NCI-H226 (cell line): ENCODE results near the gene MAPK4.
A peak's percentile ranks its signal among the peaks of the same experiment; 100 is the strongest.
"Not testable (repeated sequence)": the region's sequence is repeated elsewhere in the genome, so short reads cannot be mapped to it uniquely, and the experiment has no call there.

Experiments
- DNase-seq: peaks from one replicate; pipeline ENCODE4 v3.0.0-alpha.2; 2015

MAPK4 gene

GRCh38 chr18:50578030-50578429 lies 18.1 kb downstream of the MAPK4 start:
- no peak for DNase-seq

- no peak for DNase-seq
Observed at GRCh38 chr18:50578651-50579050, 18.8 kb downstream of the MAPK4 start.

DNA sequence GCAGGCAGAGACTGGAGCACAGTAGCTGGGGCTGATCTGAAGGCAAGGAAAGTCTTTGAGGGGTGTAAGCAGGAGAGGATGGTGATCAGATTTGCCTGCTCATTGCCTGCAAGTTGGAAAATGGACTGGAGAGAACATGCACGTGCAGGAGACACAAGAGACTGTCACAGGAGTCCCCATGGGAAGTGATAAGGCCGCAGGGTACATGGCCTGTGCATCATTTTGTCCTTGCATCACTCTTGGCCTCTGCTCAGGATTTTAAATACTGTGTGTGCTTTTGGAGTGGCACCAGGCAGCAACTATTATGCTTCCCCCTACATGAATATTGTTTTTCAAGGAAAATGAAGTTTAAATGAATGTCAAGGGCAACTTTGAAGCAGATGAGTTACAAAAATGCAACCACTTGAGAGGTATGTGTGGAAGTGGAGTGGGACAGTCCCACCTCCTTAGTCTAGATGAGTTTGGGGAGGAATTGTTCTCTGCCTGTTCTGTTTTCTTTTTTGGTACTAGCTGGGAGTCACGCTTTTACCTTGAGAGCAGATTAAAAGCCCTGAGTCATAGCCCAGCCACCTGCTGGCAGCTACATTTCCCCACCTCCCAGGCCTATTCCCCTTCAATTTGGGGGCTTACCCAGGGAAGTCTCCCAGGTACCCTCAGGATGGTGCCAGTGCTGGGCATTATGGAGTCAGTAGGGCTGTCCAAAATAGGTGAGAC lies 19.3 kb downstream of the MAPK4 start:
- DNase-seq, result no peak

- DNase-seq, result no peak
Observed at GRCh38 chr18:50581517-50581916, 21.6 kb downstream of the MAPK4 start.

GRCh38 chr18:50582500-50582899 lies 22.6 kb downstream of the MAPK4 start:
- no peak for DNase-seq

DNA sequence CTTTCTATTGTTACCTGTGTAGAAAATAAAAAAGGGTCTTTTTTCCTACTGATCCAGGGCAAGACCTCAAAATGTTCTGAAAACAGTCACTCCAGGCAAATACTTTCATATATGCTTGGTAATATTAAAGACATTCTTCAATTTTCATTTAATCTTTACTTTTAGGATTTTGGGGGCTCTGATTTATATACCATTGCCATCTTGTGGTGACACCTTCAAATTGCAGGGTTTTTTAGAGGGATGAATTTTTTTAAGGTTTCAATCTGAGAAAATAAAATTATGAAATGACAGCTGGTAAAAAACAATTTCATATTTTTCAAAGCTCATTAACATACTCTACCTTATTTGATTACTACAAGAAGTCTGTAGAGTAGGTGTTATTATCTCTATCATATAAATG lies 26.8 kb downstream of the MAPK4 start:
- no peak for DNase-seq

DNA sequence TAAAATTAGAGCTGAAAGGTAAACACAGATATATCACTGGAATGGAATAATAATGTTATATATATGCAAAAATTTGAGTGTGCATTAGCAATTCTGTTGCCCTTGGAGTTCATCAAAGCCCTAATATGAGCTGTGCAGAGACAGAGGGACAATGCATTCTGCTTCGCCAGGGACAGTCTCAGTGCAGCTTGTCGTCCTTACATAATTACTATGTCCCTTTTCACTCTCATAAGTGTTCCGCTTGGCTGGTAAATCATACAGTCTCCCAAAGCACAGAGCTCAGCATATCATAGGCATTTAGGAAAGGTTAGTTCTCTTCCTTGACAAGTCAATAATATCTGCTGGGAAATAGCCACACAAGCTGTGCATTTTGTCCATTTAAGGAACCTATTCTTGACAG lies 30.7 kb downstream of the MAPK4 start:
- no peak for DNase-seq

DNA sequence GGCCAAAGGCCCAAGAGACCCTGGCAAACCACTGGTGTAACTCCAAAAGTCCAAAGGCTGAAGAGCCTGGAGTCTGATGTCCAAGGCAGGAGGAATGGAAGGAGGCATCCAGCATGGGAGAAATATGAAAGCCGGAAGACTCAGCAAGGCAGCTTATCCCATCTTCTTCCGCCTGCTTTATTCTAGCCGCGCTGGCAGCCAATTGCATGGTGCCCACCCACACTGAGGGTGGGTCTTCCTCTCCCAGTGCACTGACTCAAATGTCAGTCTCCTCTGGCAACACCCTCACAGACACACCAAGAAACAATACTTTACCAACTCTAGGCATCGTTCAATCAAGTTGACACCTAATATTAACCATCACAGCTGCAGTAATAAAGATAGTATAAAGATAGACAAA lies 34.1 kb downstream of the MAPK4 start:
- DNase-seq, result no peak

GRCh38 chr18:50594942-50595341 lies 35.1 kb downstream of the MAPK4 start:
- peak; percentile 16 for DNase-seq

GRCh38 chr18:50602466-50602865 lies 42.6 kb downstream of the MAPK4 start:
- DNase-seq, result peak; percentile 38

- no peak for DNase-seq
Observed at GRCh38 chr18:50606609-50607008, 46.7 kb downstream of the MAPK4 start.

GRCh38 chr18:50607378-50607926 lies 47.6 kb downstream of the MAPK4 start:
- no peak for DNase-seq

- DNase-seq, result not testable (repeated sequence)
Observed at GRCh38 chr18:50609171-50609570, 49.3 kb downstream of the MAPK4 start.

DNA sequence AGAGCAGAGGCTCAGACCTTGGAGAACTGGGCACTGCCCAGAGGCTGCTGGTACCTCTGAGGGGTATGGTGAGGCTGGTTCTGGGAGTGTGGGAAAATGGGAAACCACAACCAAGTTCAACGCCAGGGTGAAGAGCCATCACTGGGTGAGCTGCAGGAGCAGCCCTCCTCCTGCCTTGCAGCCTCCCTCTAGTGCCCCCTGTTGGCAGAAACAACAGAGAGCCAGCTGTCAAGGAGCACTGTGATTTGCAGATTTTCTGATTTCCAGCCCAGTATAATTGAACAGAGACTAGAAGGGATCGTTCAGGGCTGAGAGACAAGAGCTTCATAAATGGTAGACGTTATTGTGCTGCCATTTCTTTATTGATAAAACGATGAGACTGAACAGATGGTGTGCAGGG lies 50.5 kb downstream of the MAPK4 start:
- no peak for DNase-seq

DNA sequence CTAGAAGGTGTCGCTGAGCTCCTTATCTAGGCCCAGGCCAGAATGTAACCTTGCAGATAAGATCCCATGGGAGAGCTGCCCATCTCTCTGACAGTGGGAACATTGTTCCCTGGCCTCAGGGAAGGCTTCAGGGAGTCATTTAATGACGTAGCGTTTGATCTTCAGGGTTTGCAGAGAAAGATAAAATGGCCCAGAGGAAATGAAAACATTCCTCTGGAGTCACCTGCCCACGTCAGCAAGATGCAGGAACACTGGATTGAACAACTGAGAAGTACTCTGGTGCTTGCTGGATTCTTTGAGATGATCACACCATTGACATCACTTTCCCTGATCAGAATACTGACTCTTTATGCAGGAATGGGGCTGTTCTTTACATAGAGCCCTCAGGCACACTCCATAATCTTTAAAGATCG lies 51.6 kb downstream of the MAPK4 start:
- DNase-seq, result no peak

GRCh38 chr18:50614838-50615237 lies 55.0 kb downstream of the MAPK4 start:
- peak; percentile 3 for DNase-seq

DNA sequence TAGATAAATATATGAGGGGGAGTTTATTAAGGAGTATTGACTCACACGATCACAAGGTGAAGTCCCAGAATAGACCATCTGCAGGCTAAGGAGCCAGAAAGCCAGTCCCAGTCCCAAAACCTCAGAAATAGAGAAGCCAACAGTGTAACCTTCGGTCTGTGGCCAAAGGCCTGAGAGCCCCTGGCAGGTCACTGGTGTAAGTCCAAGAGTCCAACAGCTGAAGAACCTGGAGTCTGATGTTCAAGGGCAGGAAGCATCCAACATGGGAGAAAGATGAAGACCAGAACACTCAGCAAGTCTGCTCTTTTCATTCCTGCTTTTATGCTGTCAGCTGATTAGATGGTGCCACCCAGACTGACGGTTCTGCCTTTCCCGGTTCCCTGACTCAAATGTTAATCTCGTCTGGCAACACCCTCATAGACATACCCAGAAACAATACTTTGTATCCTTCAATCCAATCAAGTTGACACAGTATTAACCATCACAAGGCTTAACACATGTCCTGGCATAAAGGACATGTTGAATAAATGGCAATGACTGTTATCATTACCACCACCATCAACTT lies 56.7 kb downstream of the MAPK4 start:
- no peak for DNase-seq

- DNase-seq, result no peak
Observed at GRCh38 chr18:50619861-50620275, 60.0 kb downstream of the MAPK4 start.

DNA sequence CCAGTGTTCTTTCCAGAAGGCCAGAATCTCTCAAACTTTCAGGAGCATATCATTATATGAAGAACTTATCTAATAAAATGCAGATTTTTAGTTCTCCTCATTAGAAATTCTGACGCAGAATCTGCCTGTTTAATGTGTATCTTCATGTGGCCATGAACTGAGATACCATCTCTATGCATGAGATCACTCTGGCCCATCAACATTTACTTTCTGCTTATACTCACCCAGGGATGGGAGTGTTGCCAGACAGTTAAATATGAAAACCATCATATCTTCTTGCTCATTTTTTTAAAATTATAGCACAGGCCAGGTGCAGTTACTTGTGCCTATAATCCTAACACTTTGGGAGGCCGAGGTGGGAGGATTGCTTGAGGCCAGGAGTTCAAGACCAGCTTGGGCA lies 60.4 kb downstream of the MAPK4 start:
- no peak for DNase-seq

GRCh38 chr18:50621366-50621765 lies 61.5 kb downstream of the MAPK4 start:
- DNase-seq, result no peak

DNA sequence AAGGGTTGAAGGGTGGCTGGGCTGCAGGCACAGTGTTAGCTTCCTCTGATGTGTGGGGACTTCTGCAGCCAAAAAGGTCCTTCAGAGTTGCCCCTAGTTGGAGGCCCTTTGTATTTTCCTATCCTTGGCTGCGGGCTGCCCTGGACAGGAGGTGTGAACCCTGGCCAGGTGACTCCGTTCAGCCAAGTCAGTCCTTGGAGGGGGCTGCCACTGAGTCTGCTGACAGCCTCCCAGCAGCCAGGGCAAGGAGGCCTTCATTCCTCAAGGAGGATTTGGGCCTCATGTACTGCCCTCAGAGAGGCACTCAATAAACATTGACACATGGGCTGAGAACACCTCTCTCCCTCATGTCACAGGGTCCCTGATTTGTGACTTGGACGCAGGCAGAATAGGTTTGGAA lies 62.4 kb downstream of the MAPK4 start:
- no peak for DNase-seq

- no peak for DNase-seq
Observed at GRCh38 chr18:50622865-50623393, 63.0 kb downstream of the MAPK4 start.

DNA sequence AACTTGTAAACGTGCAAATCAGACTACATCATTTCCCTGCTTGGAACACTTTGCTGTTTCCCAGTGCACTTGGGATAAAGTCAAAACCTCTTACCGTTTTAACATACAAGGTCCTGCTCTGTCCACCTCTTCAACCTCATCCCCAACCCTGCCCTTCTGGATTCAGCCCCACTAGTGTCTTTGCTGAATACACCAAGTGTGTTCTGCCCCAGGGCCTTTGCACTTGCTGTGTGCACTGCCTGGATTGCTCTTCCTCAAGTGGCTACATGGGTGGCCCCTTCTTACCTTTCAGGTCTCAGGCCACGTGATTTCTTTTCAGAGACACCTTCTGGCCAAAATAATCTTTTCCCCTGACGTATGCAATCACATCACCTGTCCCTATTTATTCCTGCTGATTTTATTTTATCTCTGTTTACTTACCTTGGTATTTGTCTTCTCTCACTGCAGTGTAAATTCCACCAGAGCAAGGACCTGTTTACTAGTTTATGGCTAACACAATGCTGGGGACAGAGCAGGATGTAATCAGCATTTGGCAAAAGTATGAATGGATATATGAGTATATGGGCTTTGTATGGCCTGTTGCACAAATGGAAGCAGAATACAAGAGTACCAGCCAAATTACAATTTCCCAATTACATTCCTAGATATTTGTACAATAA lies 63.9 kb downstream of the MAPK4 start:
- DNase-seq, result no peak

DNA sequence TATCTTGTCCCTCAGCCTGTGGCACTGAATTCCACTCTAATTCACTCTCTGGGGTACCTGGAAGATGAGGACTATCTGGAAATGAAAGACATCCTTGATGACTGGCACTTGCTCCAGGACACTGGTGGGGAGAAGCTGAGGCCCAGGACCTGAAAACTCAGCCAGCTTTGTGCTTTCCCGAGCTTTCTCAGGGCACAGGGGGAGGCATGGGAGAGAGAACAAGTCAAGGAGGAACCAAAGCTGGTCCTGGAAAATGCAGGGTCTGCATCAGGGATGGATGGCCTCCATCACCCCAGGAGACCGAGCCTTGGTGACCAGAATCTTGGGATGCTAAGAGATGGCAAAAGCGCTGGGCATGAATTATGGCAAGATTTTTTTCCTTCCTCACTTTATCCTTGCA lies 65.1 kb downstream of the MAPK4 start:
- DNase-seq, result no peak
